ENCODE results near the gene AP1M1. TPM values are rescaled to one million over a fixed set of nuclear protein-coding genes. Genes with fewer than 3 reads are reported as not detected.

Gene AP1M1
- polyA plus RNA-seq, 1 experiment, result 42.5 TPM

DNA sequence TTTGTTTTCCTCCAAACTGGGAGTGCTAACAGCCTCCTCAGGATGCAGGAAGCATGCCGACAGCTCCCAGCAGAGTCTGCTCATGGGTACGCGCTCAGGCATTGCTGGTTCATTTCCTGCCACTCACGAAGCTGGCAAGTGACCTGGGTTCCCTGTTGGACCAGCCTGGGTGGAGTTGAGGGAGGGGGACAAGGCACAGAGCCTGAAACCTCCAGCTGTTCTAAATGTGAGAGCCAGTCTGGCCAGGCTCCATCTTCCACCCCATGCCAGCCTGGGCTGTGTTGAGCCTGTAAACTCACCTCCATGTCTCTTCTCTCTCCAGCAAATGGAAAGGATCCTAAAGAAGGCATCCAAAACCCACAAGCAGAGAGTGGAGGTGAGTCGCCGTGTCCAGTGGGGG is 7.5 kb upstream of the AP1M1 start:
- no peak overlapping the region for H3K4me3 ChIP-seq (ENCODE audit: low read depth, low read length)
- no peaks in the 10 kb centered on the region for H3K9me3 ChIP-seq (ENCODE audit: control insufficient read depth, insufficient read depth, low read length)
- H3K27ac ChIP-seq (ENCODE audit: low read depth, low read length), result no peak overlapping the region
- TF ChIP-seq, protein P1, sequence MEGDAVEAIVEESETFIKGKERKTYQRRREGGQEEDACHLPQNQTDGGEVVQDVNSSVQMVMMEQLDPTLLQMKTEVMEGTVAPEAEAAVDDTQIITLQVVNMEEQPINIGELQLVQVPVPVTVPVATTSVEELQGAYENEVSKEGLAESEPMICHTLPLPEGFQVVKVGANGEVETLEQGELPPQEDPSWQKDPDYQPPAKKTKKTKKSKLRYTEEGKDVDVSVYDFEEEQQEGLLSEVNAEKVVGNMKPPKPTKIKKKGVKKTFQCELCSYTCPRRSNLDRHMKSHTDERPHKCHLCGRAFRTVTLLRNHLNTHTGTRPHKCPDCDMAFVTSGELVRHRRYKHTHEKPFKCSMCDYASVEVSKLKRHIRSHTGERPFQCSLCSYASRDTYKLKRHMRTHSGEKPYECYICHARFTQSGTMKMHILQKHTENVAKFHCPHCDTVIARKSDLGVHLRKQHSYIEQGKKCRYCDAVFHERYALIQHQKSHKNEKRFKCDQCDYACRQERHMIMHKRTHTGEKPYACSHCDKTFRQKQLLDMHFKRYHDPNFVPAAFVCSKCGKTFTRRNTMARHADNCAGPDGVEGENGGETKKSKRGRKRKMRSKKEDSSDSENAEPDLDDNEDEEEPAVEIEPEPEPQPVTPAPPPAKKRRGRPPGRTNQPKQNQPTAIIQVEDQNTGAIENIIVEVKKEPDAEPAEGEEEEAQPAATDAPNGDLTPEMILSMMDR (IDR thresholded peaks at IDR 0.05; ENCODE audit: low read depth, low read length), result no peak
- CTCF ChIA-PET, result interaction anchor here (0.5 kb wide), 1 partner anchor 93 kb away, joined by 6 read pairs; no protein-coding TSS in a partner anchor
- POLR2A ChIA-PET, result interaction anchor here (0.7 kb wide), 1 partner anchor 120 kb away, joined by 10 read pairs; no protein-coding TSS in a partner anchor
- H3K27me3 ChIP-seq (ENCODE audit: control insufficient read depth, insufficient read depth, low read length), result no peaks in the 10 kb centered on the region
- DNase-seq (ENCODE audit: low read depth, low spot score), result no peak

- no peak overlapping the region for H3K27ac ChIP-seq (ENCODE audit: low read depth, low read length)
- ChIA-PET POLR2A (interaction anchor here (0.6 kb wide), 1 partner anchor 101 kb away, joined by 4 read pairs; no protein-coding TSS in a partner anchor), CTCF (interaction anchor here (0.5 to 1.3 kb wide), 3 partner anchors 94 to 1253 kb away, joined by 3 to 6 read pairs (median 5); no protein-coding TSS in a partner anchor)
- no peak overlapping the region for H3K4me3 ChIP-seq (ENCODE audit: low read depth, low read length)
- H3K9me3 ChIP-seq (ENCODE audit: control insufficient read depth, insufficient read depth, low read length), result no peaks in the 10 kb centered on the region
- DNase-seq (ENCODE audit: low read depth, low spot score), result no peak
- no peaks in the 10 kb centered on the region for H3K27me3 ChIP-seq (ENCODE audit: control insufficient read depth, insufficient read depth, low read length)
- TF ChIP-seq, protein P1 (IDR thresholded peaks at IDR 0.05; ENCODE audit: low read depth, low read length), result no peak
Measured at GRCh38 chr19:16190736-16191135, 7.0 kb upstream of the AP1M1 start.

- no peak for DNase-seq (ENCODE audit: low read depth, low spot score)
- TF ChIP-seq, protein P1 (IDR thresholded peaks at IDR 0.05; ENCODE audit: low read depth, low read length), result no peak
- Histone ChIP-seq H3K27me3 (ENCODE audit: control insufficient read depth, insufficient read depth, low read length) (no peaks in the 10 kb centered on the region), H3K4me3 (ENCODE audit: low read depth, low read length) (no peak overlapping the region), H3K27ac (ENCODE audit: low read depth, low read length) (peak overlapping the region; percentile 21), H3K9me3 (ENCODE audit: control insufficient read depth, insufficient read depth, low read length) (no peaks in the 10 kb centered on the region)
- ChIA-PET CTCF (interaction anchor here (0.6 to 1.3 kb wide), 2 partner anchors 191 to 1253 kb away, joined by 3 to 5 read pairs; no protein-coding TSS in a partner anchor), POLR2A (interaction anchor here (0.6 kb wide), 1 partner anchor 102 kb away, joined by 4 read pairs; no protein-coding TSS in a partner anchor)
Measured at GRCh38 chr19:16191216-16191908, 6.3 kb upstream of the AP1M1 start.

- TF ChIP-seq, protein P1 (IDR thresholded peaks at IDR 0.05; ENCODE audit: low read depth, low read length), result no peak
- no peaks in the 10 kb centered on the region; the same call in 1 of the 2 replicates for H3K9me3 ChIP-seq (ENCODE audit: control insufficient read depth, insufficient read depth, low read length)
- CTCF ChIA-PET, result interaction anchor here (0.9 kb wide), 1 partner anchor 11 kb away, joined by 3 read pairs; no protein-coding TSS in a partner anchor
- H3K4me3 ChIP-seq (ENCODE audit: low read depth, low read length), result no peak overlapping the region
- H3K27me3 ChIP-seq (ENCODE audit: control insufficient read depth, insufficient read depth, low read length), result no peaks in the 10 kb centered on the region
- DNase-seq (ENCODE audit: low read depth, low spot score), result no peak
- no peak overlapping the region for H3K27ac ChIP-seq (ENCODE audit: low read depth, low read length)
- POLR2A ChIA-PET, result no interaction called here
Measured at GRCh38 chr19:16193466-16193865, 4.2 kb upstream of the AP1M1 start.

- POLR2A ChIA-PET, result interaction anchor here (0.8 to 1.6 kb wide), 6 partner anchors 12 to 142 kb away, joined by 3 to 11 read pairs (median 4); partner anchors contain the start of genes FAM32A, KLF2 and TPM4
- TF ChIP-seq, protein P1 (IDR thresholded peaks at IDR 0.05; ENCODE audit: low read depth, low read length), result no peak
- Histone ChIP-seq H3K27me3 (ENCODE audit: control insufficient read depth, insufficient read depth, low read length) (no peaks in the 10 kb centered on the region), H3K4me3 (ENCODE audit: low read depth, low read length) (peak overlapping the region; percentile 98), H3K27ac (ENCODE audit: low read depth, low read length) (peak overlapping the region; percentile 90), H3K9me3 (ENCODE audit: control insufficient read depth, insufficient read depth, low read length) (no peaks in the 10 kb centered on the region; the same call in 1 of the 2 replicates)
- CTCF ChIA-PET, result interaction anchor here (0.6 to 4.5 kb wide), 5 partner anchors 12 to 1692 kb away, joined by 3 to 23 read pairs (median 4); partner anchors contain the start of gene FAM32A
- DNase-seq (ENCODE audit: low read depth, low spot score), result peak; percentile 55
Measured at GRCh38 chr19:16197188-16197621, 506 bp upstream of the AP1M1 start.
